Loucy (cell line): ENCODE results near the gene FGF8.

ENCODE experiments used
- CTCF ChIP-seq: fragments of 200-600 bp; sonication (generic); conservative IDR thresholded peaks from 2 replicates; pipeline ENCODE4 v1.5.1; 2014; ENCODE audit warnings: mild to moderate bottlenecking, antibody characterized with exemption, low read length
- EZH2phosphoT487 ChIP-seq: fragments of 200-600 bp; IDR thresholded peaks from 2 replicates; pipeline ENCODE4 v1.6.1; 2018; ENCODE audit warnings: antibody characterized with exemption, mild to moderate bottlenecking, moderate library complexity, borderline replicate concordance

GRCh38 chr10:101785801-101786200 is 9.9 kb upstream of the FGF8 start:
- TF ChIP-seq CTCF (no peak), EZH2phosphoT487 (no peak)
